ENCODE data around the gene PTPRN2.

GRCh38 chr7:157503229-157503628 lies 1084.4 kb downstream of the PTPRN2 start:
- TF ChIP-seq GATA3 (IDR thresholded peaks at IDR 0.05; ENCODE audit: low read depth, low read length) (no peak), GATA2 (IDR thresholded peaks at IDR 0.05; ENCODE audit: low read depth, low read length) (no peak)

Data from SH-SY5Y (cell line).